Measurements from ENCODE around the gene KIAA0930.

Gene KIAA0930

DNA sequence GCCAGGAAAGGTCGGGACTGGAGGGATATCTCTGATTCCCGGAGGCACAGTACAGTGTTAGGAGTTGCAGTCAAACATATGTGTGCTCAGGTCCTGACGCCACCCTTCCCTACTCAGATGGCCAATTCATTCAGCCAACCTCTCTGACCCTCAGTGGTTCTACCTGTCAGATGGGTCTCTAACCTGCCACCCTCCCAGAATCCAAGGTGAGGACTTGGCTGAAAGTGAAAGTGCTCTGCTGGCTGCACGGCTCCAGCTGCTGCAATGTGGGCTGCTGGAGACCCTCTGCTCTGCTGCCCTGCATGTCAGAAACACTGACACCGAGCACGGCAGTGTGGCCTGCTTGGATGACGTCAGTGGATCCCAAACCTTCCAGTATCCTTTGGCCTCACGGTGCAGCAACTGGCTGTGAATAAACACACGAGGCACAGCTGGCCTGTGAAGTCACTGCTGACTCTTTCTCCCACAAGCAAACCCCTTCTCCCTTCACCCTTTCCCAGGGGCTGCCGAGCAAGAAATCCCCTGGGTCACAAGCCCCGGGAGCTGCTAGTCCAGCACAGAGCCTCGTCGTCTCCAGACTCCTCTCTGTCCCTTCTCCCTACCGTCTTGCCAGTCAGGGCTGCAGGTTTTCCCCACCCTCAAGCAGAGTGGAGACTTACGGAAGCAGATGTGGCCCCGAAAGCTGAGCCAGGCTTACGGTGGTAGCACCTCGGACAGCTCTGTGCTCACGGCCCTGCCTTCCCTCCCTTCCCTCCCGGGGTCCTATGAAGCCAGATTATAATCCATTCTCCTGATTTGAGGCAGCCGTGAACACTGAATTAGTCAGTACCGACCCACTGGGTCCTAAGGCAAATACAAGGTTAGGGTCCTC lies 24.3 kb downstream of the KIAA0930 start:
- peak; percentile 20 for DNase-seq

DNA sequence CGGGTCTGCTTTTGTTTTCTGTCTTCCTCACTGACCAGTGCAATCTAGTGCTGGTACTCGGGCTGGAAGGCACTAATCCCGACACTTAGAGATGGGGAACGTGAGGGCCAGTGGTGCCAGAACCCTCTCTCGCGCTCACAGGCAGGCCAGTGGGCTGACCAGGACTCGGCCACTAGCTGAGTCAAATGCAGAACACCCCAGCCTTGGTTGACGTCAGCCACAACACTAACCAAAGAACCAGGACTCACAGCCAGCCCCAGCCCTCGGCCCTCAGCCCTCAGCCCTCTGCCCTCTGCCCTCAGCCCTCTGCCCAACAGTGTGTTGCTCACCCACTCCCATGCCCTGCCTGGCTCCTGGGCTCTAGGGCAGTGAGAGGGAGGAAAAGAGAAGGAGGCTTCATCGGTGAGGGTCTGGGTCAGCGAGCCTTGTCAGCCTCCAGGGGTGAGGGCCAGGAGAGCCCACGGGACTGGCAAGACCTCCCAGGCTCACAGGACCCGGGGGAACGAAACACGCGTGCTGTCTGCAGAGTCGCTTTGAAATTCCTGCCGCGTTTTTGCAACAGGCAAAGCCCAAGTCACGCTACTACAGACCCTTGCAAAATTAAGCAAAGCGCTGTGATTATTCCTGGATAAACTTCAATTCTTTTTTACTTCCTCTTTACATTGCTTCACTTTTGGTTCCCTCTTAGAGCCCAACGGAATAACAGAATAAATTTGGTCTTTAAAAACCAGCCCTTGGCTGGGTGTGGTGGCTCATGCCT lies 27.5 kb downstream of the KIAA0930 start:
- peak; percentile 59 for DNase-seq

DNA sequence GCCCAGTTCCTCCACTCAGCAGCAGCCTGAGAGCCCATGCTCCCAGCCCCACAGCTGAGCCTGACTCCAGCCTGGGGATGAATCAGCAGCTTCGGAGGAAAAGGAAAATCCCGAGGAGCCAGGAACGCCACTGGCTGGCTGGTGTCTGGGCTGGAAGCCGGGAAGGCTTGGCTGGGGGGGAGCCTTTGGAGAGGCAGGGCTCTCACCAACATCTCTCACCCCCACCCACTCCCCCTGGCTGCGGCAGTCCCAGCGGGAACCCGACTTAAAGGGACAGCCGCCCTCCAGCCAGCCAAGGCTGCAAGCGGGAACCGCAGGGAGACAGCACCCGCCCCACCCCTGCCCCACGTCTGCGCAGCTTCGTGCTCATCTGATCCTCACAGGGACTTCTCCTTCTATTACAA lies 28.4 kb downstream of the KIAA0930 start:
- peak; percentile 80 for DNase-seq

DNA sequence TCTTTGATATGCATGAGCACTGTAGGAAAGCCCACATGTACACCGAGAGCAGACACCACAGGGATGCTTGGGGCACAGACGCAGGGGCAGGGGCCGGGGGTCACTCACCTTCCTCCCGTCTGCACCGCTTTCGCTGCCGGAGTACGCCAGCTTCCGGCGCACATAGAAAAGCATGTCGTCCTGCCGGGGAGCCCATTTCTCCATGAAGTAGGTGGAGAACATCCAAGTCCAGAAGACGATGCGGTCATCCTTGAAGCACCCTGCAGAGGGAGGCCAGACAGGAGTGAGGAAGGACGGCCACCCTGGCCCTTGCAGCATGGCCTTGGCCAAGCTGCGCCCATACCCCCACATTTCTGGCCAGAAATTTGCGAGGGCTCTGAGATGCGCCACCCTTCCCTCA lies 28.8 kb downstream of the KIAA0930 start:
- DNase-seq, result no peak

DNA sequence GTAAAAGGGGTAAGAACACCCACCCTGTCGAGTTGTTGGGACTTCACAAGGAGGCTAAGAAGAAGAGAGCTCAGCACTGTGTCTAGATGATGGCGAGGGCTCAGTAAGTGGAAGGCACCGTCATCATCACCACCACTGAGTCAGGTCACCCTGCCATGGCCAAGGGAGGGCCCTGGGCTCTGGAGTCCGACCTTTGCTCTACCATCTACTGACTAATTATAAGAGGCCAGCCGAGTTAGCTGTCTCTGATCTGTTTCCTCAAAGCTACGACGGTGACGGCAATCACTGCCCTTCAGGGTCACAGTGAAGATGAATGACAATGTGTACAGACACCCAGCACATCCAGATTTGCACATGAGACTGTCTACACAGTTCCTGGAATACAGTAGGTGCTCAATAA lies 29.3 kb downstream of the KIAA0930 start:
- no peak for DNase-seq

DNA sequence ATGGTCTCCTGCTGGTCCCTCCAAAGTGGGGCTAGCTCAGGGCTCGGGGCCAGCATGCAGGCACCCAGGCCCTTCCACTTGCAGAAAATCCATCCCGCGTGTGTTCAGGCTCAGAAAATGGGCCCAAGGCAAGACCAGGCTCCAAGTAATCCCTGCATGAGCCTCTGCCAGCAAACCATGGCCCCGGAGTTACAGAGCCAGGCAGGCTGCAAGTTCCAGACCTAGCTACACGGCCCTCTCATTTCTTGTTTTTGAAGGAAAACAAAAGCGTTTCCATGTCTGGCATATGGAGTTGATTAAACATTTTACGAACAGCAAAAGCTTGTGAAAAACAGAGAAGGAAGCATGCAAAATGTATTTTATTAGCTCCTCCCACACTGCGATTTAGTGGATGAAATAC lies 29.7 kb downstream of the KIAA0930 start:
- DNase-seq, result no peak

DNA sequence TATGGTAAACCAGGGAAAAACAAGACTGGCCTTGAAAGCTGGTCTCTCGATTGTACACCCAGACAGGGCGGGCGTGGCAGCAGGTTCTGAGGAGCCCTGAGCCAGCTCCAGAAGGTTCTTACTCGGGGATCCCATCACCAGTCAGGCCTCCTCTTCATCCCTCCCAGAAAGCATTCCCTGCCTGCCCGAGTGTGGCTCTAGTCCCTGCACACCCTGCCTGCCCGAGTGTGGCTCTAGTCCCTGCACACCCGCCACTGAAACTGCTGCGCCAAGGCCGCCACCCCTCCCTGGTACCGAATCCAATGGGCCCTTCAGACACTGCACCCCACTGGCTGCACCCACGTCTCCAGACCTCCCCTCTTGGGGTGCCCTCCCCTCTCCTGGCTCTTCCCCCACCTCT lies 30.1 kb downstream of the KIAA0930 start:
- no peak for DNase-seq

DNA sequence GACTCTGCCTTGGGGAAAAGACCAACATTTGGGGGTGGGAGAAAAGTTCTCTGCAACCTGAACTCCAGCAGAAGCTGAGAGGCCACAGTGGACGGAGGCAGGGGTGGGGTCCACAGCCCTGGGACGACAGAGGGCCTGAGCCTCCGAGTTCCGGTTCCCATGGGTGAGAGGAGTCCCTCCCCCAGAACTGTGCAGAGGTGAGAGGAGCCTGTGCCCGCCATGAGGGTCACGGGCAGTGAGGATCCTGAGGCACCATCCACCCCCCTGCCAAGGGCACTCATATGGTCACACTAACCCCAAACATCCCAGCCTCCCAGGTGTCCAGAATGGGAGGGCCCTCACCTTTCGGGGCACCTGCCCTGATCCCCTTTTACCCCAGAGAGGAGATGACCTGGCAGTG lies 30.5 kb downstream of the KIAA0930 start:
- no peak for DNase-seq

DNA sequence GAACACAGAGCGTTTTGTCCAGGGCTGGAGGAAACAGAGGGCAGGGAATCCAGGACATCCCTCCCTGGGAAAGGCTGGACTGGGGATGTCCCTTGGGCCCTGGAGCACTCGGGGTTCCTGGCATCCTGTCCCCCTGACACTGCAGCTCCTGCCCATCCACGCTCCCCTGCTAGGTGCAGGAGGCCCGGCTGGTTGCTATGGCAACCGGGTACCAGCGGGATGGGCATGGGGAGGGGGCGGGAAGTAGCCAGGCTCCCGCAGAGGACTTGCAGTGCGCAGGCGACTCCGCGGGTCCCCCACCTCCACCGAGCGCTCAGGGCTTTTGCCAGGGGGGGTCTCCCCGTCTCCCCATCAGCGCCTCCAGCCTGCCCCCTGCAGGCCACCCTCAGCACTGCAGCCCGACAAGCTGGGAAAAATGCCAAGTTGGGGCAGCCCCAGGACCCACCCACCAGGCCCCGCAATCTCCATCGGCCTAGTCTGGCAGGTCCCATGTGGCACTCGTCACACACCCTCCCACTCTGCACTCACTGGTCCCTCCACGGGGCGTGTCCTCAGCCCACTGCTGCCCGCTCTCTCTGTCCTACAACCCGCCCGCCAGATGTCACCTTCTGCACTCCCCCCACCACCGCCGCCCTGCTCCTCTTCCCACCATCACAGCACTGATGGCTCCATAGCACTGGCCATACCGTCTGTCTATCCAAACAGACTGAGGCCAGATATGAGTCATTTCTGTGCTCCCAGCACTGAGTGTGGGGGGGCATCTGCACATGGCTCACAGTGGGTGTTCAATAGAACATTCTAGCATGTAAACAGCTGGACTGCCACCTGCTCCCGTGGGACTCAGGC lies 31.5 kb downstream of the KIAA0930 start:
- DNase-seq, result peak; percentile 74

DNA sequence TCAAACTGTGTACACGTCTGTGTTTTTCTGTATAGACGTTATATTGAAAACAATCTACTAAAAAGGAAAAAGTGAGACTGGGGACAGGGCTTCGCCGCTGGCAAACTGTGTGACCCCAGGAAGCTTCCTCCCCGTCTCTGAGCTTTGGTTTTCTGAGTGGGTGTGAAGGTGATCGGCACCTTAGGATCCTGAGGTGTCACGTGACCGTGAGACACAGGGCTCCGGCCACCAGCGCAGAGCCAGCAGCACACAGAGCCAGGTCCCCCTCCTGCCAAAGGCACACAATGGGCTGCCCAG lies 32.0 kb downstream of the KIAA0930 start:
- no peak for DNase-seq

DNA sequence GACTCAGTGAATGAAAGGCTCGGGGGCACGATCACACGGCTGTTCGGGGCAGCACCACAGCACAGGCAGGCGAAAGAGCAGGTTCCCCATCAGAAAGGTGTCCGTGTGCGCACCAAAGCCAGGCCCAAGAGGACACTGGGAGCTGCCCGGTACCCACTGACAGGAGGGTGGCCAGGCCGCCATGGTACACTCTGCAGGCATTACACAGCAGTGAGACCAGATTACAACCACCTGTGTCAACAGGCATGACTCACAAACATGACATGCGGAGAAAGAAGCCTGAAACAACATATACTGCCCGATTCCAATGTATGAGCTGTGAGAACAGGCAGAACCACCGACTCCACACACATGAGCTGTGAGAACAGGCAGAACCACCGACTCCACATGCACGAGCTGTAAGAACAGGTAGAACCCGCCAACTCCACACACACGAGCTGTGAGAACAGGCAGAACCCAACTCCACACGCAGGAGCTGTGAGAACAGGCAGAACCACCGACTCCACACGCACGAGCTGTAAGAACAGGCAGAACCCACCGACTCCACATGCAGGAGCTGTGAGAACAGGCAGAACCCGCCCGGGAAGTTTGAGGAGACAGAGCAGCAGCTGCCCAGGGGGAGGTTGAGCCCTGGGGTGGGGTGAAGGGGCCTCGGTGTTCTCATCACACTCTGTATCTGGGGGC lies 32.6 kb downstream of the KIAA0930 start:
- DNase-seq, result peak; percentile 59

DNA sequence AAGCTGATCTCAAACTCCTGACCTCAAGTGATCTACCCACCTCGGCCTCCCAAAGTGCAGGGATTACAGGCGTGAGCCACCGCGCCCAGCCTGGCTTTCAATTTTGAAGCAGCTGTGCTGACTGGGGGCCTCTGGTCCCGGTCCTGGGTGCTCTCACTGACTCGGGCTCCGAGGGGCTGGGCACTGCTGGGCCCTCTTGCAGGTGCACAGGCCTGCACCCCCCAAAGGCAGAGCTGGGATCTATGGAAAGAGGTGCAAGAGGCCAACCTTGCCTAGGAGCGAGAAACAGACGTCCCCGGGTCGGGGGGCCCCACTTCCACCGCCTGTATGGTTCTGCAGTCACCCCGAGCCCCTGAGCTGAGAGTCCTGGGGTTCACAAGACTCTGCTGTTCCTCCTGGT lies 33.2 kb downstream of the KIAA0930 start:
- DNase-seq, result no peak

DNA sequence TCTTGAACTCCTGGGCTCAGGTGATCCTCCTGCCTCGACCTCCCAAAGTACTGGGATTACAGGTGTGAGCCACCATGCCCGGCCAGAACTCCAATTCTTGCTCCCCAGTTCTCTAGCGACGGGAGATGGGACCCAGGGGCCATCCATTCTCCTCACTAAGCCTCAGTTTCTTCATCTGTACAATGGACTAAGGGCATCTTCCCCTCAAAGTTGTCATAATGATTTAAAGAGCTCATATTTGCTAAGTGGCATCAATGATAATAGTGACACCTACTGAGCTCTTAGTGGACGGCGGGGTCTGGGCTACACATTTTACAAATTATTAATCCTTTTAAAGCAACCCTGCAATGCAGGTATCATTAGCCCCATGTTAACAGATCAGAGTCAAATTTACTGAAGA lies 34.5 kb downstream of the KIAA0930 start:
- DNase-seq, result no peak

DNA sequence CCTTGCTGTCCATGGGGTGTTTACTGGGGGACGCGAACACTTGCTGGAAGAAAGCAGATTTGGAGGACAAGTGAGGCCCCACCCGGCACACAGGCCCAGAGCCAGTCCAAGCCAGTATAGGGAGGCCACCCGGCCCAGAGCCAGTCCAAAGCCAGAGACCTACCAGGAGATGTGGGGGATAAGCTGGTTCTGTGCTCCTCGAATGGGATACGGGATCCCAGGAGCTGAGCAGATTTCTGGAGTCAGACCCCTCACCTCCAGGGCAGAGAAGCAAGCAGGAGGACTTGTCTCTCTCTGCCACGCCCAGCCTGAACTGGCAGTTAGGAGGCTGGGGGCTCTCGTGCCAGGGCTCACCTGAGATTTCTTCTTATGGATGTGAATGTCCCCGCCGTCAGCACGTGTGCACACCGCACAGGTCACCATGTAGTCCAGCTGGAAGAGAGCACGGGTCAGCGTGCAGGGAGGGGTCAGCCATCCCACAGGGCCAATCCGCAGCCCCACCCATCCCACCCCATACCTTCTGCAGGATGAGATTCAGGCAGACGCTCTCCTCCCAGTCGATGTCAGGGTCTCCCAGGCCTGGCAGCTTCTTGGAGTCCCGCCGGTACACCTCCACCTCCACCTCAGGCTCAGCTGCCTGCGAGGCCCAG lies 35.3 kb downstream of the KIAA0930 start:
- DNase-seq, result no peak

DNA sequence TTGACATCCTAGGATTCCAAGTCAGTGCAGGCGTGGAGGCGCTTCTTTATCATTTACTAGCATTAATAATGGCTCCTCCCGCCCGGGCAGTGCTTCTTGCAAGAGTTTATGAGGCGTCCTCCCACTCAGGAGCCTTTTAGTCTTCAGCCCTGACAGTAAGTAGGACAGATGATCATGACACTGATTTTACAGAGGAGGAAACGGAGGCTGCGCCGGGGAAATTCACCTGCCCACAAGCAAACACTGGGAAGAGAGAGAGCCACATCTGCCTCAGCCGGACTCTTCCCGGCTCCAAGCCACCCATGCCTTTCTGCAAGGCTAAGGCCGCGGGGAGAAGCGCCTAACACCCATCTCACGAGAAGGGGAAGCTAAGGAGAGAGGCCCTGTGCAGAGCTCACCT lies 35.9 kb downstream of the KIAA0930 start:
- DNase-seq, result no peak

DNA sequence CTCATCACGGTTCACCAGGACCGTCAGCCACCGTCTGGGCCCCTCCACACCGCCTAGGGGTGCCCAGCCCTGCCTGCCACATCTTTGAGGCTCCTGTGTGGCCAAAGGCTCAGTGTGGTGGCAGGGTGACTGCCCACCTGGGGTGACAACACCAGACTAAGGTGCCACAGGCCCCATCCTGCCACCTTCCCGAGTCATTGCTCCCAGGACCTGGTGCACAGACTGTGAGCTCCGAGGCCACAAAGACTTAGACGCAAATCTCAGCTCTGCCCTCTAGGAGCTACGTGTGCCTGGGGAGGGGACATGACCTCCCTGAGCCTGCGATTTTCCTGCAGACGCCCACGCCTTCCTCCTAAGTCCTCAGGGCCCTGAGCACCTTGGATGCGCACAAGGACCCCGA lies 36.5 kb downstream of the KIAA0930 start:
- no peak for DNase-seq

DNA sequence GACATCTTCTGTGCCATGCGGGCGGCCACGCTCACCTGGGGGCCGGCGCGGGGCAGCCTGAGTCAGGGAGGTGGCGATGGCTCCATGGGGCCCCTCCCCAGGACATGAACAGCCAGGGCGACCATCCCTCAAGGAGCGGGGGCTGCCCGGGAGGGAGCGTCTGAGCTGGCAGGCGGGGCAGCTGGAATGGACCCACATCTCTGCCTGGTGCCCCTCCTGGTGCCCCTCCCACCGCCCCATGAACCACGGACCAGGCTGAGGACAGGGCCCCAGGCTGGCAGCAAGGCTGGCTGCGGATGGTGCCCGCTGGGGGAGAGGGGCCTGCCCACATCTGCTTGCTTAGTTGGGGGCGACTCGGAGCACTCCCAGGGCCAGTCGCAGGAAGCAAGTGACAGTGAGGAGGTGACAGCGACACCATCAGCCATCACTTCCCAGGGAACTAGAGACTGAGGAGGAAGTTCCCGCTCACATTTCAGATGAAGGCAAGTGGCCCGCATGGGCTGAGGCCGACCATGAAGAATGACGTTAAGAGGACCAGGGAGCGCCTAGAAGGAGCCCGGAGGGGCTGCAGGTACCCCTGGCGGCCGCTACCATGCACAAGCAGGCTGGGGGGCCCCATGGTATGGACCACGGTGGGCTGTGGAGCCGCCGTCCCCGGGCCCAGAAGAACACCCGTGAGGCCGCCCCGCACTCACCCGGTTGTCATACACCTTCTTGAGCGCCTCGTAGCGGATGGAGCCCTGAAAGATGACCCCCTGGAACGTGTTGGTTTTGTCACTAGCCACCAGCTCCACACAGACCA lies 37.3 kb downstream of the KIAA0930 start:
- DNase-seq, result no peak

DNA sequence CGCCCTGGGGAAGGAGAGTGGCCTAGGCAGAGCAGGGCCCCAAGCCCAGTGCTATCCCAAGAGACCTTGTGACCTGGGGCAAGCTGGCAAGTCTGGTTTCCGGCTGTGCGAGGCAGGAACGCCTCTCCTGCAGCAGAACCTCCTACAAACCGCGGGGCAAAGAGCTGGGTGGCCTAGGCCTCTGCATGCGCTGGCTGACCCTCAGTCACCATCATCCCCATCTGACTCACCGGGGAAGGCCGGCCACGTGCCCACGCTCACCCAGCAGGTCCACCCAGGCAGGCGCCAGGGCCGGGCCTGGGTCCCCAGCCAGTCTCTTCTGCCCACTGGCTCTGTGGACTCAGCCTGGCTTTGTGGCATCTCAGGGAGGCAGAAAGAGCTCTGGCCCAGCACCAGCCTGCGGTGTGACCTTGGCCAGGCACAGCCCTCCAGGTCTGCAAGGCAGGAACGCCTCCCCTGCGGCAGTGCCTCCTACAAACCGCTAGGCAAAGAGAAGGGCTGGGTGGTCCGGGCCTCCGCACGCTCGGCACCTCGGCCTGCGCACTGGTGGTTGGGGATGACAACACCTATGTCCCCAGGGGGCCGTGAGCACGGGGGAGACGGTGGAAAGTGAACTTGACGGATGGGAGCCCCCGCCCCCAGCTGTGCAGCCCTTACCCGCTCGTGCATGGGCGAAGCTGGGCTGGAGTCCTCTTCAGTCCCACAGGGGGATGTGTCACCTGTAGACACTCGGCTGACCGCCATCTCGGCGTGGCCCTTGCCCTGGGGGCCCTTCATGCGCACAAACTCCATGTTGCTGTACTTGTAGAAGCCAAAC lies 38.2 kb downstream of the KIAA0930 start:
- DNase-seq, result no peak

DNA sequence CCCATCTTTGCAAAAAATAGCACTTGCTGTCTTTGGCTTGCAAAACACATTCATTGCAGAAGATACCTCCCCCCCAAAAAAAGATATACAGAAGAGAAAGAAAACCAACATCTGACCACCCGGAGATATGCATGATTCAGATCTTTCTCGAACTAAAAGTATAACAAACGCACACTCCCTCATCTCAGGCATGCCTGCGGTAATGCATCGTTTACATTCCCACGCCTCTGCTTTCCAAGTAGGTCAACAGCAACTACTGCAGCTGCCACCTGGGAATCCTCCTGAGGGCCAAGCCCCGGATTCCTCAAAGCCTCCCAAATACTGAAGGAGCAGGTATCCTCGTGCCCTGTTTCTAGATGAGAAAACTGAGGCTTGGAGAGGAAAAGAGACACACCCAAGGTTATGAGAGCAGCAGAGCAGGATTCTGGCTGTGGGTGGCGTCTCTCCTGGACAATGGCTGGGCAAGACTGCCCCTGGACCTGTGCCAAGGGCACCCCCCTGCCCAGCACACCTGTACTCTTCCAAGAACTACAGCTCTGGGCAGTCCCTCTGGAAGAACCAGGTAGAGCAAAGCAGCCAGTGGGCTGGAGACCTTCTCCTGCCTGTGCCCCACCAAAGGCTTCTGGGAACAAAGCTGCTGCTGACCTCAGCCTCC lies 38.9 kb downstream of the KIAA0930 start:
- peak; percentile 95 for DNase-seq

DNA sequence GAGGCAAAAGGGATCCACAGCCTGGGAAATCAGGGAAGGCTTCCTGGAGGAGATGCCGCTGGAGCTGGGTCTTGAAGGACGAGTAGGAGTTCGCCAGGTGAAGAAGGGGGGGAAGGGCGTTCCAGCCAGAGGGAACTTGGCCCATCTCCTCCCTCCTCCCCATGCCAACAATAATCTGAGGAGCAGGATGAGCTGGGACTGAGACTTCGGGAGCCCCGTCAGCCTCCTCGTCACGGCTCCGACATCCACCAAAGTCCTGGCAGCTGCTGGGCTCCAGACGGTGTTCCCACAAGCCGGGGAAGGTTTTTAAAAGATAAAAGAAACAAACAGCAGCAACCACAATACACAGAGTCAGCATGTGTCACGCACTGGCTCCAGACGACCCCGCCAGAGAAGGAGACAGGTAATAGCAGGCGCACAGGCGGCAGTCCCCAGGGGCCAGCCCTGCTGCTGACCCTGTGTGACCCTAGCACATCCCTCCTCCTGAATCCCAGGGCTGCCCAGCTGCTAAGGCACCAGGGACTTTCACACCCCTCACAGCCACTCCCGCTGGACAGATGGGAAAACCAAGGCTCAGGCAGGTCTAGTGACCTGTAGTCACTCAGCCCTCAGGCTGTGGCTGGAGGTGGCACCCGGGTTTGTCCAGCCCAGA lies 39.7 kb downstream of the KIAA0930 start:
- peak; percentile 88 for DNase-seq

Data from HCEC 1CT (cell line).